IPS-18a (cell line): ENCODE measurements around the gene TBC1D14.
"Not testable (repeated sequence)": the region's sequence is repeated elsewhere in the genome, so short reads cannot be mapped to it uniquely, and the experiment has no call there.

Experiments
- H3K27ac ChIP-seq: one replicate; pipeline ENCODE4 v1.5.1; 2013; ENCODE audit warnings: low read length
- H3K27me3 ChIP-seq: one replicate; pipeline ENCODE4 v1.6.1; 2013; ENCODE audit warnings: mild to moderate bottlenecking, low read length; ENCODE audit not compliant: control insufficient read depth, insufficient read depth
- H3K36me3 ChIP-seq: one replicate; pipeline ENCODE4 v1.6.1; 2013; ENCODE audit warnings: low read depth, low read length; ENCODE audit not compliant: control insufficient read depth
- H3K4me1 ChIP-seq: one replicate; pipeline ENCODE4 v1.6.1; 2013; ENCODE audit warnings: low read depth, low read length; ENCODE audit not compliant: control insufficient read depth
- H3K4me3 ChIP-seq: one replicate; pipeline ENCODE4 v1.5.1; 2013; ENCODE audit warnings: low read length
- H3K9ac ChIP-seq: one replicate; pipeline ENCODE4 v1.6.1; 2013; ENCODE audit warnings: mild to moderate bottlenecking, low read length, moderate library complexity
- H3K9me3 ChIP-seq: one replicate; pipeline ENCODE4 v1.6.1; 2013; ENCODE audit warnings: low read depth, low read length; ENCODE audit not compliant: control insufficient read depth

TBC1D14 gene

DNA sequence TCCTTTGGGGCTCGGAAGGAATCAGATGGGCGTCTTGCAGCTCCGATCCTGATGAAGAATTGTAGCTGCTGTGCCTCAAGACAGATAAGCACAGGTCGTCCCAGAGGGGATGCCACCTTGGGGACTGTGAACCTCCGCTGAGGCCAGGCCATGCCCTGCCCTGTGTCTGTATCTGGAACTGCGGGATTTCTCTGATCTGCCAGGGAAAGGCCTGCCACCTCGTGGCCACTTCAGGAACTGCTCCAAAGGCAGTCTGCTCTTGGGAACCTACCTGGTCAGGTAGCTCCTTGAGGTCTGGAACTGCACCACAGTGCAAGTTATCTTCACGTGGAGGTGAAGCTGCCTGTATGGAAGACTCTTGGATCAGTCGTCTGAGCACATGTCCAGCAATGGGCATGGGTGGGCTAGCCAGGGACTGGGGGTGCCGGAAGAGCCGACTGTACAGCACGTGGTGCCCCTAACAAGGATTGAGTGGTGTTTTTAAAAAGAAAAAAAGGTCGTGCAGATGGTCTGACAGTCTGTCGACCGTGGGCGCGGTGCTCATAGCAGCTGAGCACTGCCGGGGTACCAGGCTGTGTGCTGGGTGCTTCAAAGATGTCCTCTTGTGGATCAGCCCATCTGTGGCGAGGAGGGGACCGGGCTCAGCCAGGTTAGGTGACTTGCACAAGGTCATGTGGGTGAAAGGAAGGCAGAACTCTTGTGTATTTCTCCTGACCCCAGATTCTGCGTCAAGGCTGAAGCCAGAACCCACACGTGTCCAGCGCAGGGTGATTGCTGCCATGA lies 161.3 kb downstream of the TBC1D14 start:
- Histone ChIP-seq H3K36me3 (no peaks in the 10 kb centered on the region), H3K4me1 (peaks cover 5% of the 10 kb centered on the region), H3K4me3 (no peak overlapping the region), H3K27me3 (peaks cover 19% of the 10 kb centered on the region), H3K9ac (no peak overlapping the region), H3K9me3 (no peaks in the 10 kb centered on the region), H3K27ac (no peak overlapping the region)

DNA sequence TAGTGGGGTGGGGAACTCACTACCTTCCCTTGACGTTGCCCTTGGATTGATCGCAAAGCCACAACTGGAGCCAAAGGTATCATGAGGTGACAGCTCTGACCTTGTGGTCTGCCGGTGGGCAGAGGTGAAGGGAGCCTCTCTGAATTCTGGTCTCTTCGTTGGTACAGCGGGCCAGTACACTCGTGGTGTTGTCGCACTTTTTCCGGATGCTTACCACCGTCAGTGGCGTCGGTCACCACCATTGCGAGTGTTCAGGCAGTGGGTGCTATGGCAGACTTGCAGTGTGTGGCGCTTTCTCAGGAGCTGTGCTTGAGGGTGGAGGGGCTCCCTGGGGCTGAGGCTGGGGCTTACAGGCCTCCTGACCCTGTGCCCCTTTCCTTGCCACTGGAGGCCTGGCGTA lies 163.4 kb downstream of the TBC1D14 start:
- Histone ChIP-seq H3K9ac (no peak overlapping the region), H3K4me3 (no peak overlapping the region), H3K9me3 (no peaks in the 10 kb centered on the region), H3K4me1 (no peaks in the 10 kb centered on the region), H3K27me3 (peaks cover 19% of the 10 kb centered on the region), H3K27ac (no peak overlapping the region), H3K36me3 (no peaks in the 10 kb centered on the region)

DNA sequence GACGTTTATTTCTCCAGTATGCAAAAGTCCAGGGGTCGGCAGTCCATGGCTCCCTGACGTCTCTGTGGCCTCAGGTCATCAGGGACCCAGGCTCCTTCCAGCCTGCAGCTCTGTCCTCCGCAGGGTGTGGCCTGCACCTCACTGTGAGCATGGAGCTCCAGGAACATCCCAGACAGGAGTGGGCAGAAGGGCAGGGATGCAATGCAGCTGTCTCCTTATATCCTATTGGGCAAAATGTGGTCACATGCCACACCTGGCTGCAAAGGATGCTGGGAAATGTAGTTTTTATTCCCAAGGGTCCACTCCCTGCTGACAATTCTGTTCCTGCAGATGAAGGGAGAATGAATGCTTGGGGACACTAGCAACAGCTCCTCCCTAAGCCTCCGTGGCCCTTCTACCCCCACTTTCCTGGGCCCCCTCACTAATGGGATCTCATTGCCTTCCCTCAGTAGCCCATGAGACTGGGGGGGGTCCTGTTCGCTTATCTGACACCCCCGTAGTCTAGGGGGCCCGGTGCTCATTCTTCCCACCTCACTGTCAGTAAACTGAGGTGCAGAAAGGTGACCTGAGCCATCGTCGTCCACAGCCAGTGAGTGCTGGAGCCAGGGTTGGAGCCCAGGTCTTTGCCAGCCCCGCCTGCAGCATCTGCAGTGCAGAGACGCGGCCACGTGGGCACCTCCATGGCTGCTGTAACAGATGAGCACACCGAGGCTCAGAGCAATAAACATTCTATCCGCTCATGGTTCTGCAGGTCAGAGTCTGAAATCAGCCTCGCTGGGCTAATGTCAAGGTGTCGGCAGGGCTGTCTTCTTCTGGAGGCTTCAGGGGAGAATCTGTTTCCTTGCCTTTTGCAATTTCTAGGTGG lies 164.1 kb downstream of the TBC1D14 start:
- H3K4me3 ChIP-seq = no peak overlapping the region
- H3K4me1 ChIP-seq = no peaks in the 10 kb centered on the region
- H3K9me3 ChIP-seq = no peaks in the 10 kb centered on the region
- no peak overlapping the region for H3K27ac ChIP-seq
- no peak overlapping the region for H3K9ac ChIP-seq
- H3K36me3 ChIP-seq = no peaks in the 10 kb centered on the region
- H3K27me3 ChIP-seq = peaks cover 15% of the 10 kb centered on the region

DNA sequence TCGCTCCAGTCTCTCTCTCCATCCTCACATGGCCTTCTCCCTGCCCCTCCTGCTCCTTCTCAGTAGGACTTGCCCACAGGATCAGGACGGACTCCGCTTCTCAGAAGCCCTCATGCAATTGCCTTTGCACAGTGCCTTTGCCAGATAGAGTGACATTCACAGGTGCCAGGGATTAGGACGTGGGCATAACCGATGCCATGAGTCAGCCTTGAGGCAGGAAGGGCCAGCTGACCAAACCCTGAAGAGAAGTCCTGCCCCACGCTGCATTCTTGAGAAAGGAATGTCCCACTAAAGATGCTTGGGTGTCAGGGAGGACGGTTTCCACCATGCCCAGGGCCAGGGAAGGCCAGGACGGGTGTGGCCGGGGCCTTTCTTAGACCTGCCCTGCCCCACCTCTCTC lies 164.8 kb downstream of the TBC1D14 start:
- Histone ChIP-seq H3K9me3 (no peaks in the 10 kb centered on the region), H3K36me3 (no peaks in the 10 kb centered on the region), H3K27me3 (peaks cover 8% of the 10 kb centered on the region), H3K4me3 (no peak overlapping the region), H3K27ac (no peak overlapping the region), H3K9ac (no peak overlapping the region), H3K4me1 (no peaks in the 10 kb centered on the region)

DNA sequence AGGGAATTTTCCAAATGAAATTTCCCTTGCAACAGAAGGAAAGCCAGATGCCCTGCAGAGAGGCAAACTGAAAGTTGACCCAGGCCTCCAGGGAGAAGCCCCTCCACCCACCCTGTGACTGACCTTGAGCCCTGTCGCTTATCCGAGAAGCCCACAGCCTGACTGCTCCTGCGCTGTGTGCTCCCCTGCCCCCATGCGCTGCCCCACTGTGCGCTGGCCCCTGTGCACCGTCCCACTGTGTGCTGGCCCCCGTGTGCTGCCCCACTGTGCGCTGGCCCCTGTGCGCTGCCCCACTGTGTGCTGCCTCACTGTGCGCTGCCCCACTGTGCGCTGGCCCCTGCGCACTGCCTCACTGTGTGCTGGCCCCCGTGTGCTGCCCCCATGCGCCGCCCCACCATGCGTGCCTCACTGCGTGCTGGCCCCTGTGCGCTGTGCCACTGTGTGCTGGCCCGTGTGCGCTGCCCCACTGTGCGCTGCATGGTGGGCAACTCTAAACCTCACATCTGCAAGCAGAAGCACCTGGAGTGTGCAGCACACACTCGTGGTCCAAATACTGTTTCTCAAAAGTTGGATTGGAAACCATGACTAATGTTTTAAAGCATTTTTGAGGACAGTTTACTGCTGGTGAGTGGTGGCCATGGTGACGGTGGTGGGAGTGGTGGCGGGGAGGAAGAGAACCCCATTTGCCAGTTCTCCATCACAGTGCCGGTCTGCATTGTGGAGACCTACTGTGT lies 166.5 kb downstream of the TBC1D14 start:
- H3K9me3 ChIP-seq = no peaks in the 10 kb centered on the region
- no peak overlapping the region for H3K27ac ChIP-seq
- no peak overlapping the region for H3K4me3 ChIP-seq
- no peaks in the 10 kb centered on the region for H3K36me3 ChIP-seq
- H3K9ac ChIP-seq = no peak overlapping the region
- H3K4me1 ChIP-seq = no peaks in the 10 kb centered on the region
- no peaks in the 10 kb centered on the region for H3K27me3 ChIP-seq

DNA sequence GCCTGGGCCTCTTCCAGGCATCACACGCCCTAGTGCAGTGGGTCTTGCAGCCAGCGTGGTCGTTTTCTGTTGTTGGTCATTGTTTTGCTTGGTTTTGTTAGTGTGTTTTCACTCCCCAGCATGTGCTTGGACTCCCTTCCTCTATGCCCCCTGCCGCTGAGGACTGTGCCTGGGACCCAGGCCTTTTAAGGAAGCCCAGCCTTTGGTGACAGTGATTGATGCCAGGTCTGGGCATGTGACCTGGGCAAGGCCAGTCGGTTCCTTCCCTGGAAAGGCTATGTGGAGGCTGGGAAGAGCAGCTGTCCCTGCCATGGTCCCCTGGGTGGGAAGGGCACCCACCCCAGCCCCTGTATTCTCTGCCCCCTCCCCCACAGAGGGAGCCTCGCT lies 167.1 kb downstream of the TBC1D14 start:
- Histone ChIP-seq H3K27me3 (no peaks in the 10 kb centered on the region), H3K4me1 (no peaks in the 10 kb centered on the region), H3K4me3 (no peak overlapping the region), H3K9ac (no peak overlapping the region), H3K27ac (no peak overlapping the region), H3K9me3 (no peaks in the 10 kb centered on the region), H3K36me3 (no peaks in the 10 kb centered on the region)

DNA sequence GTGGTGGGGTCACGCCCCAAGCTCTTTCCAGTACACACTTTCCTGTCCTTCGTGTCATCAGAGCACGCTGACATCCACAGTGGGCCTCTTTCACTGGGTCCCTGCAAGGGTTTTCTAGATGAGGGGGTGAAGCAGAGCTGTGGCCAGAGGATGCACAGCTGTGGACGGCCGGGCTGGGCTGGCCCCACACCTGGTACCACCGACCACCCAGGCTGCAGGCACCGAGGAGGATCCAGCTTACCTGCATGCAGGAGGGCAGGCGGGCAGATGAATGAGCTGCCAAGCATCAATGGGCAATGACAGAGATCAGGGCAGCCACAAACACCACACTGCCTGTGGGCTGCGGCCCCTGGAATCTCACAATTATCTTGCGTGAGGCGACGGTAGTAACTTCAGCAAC lies 167.7 kb downstream of the TBC1D14 start:
- H3K27me3 ChIP-seq = no peaks in the 10 kb centered on the region
- H3K4me1 ChIP-seq = no peaks in the 10 kb centered on the region
- no peak overlapping the region for H3K4me3 ChIP-seq
- H3K27ac ChIP-seq = no peak overlapping the region
- no peaks in the 10 kb centered on the region for H3K9me3 ChIP-seq
- no peaks in the 10 kb centered on the region for H3K36me3 ChIP-seq
- no peak overlapping the region for H3K9ac ChIP-seq

DNA sequence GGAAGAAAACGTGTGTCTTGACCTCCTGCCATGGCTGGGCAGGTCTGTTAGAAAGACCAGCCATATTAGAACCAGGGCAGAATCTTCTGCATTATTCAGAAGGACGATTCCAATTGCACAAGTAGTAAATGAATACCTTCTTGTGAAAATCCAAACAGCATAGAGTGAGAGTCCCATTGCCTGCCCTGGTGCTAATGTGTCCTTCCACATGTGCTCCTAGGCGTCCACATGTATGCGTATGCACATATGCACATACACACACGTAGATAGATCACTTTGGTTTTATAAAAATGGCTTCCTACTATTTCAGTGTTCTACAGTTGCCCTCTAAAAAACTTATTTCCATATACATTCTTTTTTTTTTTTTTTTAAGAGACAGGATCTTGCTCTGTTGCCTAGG lies 168.4 kb downstream of the TBC1D14 start:
- Histone ChIP-seq H3K4me1 (no peaks in the 10 kb centered on the region), H3K9me3 (no peaks in the 10 kb centered on the region), H3K9ac (no peak overlapping the region), H3K36me3 (no peaks in the 10 kb centered on the region), H3K27me3 (peaks cover 4% of the 10 kb centered on the region), H3K27ac (no peak overlapping the region), H3K4me3 (no peak overlapping the region)

DNA sequence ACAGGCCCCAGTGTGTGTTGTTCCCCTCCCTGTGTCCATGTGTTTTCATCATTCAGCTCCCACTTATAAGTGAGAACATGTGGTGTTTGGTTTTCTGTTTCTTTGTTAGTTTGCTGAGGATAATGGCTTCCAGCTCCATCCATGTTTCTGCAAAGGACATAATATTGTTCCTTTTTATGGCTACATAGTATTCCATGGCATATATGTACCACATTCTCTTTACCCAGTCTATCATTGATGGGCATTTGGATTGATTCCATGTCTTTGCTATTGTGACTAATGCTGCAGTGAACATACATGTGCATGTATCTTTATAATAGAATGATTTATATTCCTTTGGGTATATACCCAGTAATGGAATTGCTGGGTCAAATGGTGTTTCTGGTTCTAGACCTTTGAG lies 169.9 kb downstream of the TBC1D14 start:
- not testable (repeated sequence) for H3K9ac ChIP-seq, H3K9me3 ChIP-seq, H3K4me1 ChIP-seq, H3K36me3 ChIP-seq, H3K27ac ChIP-seq, H3K4me3 ChIP-seq
- H3K27me3 ChIP-seq = peaks cover 14% of the 10 kb centered on the region

DNA sequence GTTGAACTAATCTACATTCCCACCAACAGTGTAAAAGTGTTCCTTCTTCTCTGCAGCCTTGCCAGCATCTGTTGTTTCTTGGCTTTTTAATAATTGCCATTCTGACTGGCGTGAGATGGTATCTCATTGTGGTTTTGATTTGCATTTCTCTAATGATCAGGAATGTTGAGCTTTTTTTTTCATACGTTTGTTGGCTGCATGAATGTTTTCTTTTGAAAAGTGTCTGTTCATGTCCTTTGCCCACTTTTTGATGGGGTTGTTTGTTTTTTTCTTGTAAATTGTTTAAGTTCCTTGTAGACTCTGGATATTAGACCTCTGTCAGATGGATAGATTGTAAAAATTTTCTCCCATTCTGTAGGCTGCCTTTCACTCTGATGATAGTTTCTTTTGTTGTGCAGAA lies 170.3 kb downstream of the TBC1D14 start:
- H3K27me3 ChIP-seq = peaks cover 14% of the 10 kb centered on the region

More for the DNA sequence above, 170.3 kb downstream of the TBC1D14 start:
- not testable (repeated sequence) for H3K4me3 ChIP-seq, H3K4me1 ChIP-seq, H3K36me3 ChIP-seq, H3K9ac ChIP-seq, H3K27ac ChIP-seq, H3K9me3 ChIP-seq
